ENCODE measurements around the gene LILRA6. TPM values are rescaled to one million over a fixed set of nuclear protein-coding genes. Genes with fewer than 3 reads are reported as not detected.

LILRA6 gene
- total and polyA plus RNA-seq, 2 of the 13 experiments (the other 11 are each of a cell fraction or from before 2014, with no cell fraction given): not detected

DNA sequence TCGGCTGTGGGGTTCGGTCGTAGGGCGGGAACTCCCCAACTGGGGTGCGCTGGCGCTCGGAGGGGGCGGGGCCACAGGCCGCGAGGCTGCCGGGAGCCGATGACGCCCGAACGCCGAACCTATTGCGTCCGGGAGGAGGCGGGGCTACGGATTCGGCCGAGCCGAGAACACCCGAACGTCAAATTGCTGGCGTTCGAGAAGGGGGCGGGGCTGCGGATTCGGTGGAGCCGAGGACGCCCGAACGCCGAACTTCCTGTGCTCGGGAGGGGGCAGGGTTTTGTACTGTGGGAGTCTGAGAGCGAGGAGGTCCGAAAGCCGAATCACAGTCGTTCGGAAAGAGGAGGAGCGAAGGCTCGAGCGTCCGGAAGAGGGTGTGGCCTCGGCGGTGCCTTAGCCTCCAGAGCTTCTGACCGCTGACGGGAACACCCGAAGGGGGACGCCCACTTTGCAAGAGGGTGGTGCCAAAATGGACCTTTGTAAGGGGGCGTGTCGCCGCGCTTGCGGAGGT is 52.0 kb downstream of the LILRA6 start (continued):
- TF ChIP-seq ZSCAN25 (CRISPR knock-in tag; IDR thresholded peaks at IDR 0.05) (no peak), ZNF124 (CRISPR knock-in tag; IDR thresholded peaks at IDR 0.05) (no peak), ZNF230 (CRISPR knock-in tag; IDR thresholded peaks at IDR 0.05) (no peak), CHD2 (IDR thresholded peaks at IDR 0.05; ENCODE audit: low read depth, low read length) (no peak), ZNF564 (CRISPR knock-in tag; IDR thresholded peaks at IDR 0.05) (peak; percentile 62; the same call in 1 of the 2 replicates), ZNF629 (CRISPR knock-in tag; conservative IDR thresholded peaks at IDR 0.05) (no peak), NKX3-1 (CRISPR knock-in tag; IDR thresholded peaks at IDR 0.05) (no peak), NFE2L1 (CRISPR knock-in tag; IDR thresholded peaks at IDR 0.05; ENCODE audit: borderline replicate concordance) (no peak)
- TF ChIP-seq, protein P1, sequence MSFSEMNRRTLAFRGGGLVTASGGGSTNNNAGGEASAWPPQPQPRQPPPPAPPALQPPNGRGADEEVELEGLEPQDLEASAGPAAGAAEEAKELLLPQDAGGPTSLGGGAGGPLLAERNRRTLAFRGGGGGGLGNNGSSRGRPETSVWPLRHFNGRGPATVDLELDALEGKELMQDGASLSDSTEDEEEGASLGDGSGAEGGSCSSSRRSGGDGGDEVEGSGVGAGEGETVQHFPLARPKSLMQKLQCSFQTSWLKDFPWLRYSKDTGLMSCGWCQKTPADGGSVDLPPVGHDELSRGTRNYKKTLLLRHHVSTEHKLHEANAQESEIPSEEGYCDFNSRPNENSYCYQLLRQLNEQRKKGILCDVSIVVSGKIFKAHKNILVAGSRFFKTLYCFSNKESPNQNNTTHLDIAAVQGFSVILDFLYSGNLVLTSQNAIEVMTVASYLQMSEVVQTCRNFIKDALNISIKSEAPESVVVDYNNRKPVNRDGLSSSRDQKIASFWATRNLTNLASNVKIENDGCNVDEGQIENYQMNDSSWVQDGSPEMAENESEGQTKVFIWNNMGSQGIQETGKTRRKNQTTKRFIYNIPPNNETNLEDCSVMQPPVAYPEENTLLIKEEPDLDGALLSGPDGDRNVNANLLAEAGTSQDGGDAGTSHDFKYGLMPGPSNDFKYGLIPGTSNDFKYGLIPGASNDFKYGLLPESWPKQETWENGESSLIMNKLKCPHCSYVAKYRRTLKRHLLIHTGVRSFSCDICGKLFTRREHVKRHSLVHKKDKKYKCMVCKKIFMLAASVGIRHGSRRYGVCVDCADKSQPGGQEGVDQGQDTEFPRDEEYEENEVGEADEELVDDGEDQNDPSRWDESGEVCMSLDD (CRISPR knock-in tag; IDR thresholded peaks at IDR 0.05; ENCODE audit: borderline replicate concordance): no peak; the same call in 1 of the 2 replicates
- TF ChIP-seq, protein P2, sequence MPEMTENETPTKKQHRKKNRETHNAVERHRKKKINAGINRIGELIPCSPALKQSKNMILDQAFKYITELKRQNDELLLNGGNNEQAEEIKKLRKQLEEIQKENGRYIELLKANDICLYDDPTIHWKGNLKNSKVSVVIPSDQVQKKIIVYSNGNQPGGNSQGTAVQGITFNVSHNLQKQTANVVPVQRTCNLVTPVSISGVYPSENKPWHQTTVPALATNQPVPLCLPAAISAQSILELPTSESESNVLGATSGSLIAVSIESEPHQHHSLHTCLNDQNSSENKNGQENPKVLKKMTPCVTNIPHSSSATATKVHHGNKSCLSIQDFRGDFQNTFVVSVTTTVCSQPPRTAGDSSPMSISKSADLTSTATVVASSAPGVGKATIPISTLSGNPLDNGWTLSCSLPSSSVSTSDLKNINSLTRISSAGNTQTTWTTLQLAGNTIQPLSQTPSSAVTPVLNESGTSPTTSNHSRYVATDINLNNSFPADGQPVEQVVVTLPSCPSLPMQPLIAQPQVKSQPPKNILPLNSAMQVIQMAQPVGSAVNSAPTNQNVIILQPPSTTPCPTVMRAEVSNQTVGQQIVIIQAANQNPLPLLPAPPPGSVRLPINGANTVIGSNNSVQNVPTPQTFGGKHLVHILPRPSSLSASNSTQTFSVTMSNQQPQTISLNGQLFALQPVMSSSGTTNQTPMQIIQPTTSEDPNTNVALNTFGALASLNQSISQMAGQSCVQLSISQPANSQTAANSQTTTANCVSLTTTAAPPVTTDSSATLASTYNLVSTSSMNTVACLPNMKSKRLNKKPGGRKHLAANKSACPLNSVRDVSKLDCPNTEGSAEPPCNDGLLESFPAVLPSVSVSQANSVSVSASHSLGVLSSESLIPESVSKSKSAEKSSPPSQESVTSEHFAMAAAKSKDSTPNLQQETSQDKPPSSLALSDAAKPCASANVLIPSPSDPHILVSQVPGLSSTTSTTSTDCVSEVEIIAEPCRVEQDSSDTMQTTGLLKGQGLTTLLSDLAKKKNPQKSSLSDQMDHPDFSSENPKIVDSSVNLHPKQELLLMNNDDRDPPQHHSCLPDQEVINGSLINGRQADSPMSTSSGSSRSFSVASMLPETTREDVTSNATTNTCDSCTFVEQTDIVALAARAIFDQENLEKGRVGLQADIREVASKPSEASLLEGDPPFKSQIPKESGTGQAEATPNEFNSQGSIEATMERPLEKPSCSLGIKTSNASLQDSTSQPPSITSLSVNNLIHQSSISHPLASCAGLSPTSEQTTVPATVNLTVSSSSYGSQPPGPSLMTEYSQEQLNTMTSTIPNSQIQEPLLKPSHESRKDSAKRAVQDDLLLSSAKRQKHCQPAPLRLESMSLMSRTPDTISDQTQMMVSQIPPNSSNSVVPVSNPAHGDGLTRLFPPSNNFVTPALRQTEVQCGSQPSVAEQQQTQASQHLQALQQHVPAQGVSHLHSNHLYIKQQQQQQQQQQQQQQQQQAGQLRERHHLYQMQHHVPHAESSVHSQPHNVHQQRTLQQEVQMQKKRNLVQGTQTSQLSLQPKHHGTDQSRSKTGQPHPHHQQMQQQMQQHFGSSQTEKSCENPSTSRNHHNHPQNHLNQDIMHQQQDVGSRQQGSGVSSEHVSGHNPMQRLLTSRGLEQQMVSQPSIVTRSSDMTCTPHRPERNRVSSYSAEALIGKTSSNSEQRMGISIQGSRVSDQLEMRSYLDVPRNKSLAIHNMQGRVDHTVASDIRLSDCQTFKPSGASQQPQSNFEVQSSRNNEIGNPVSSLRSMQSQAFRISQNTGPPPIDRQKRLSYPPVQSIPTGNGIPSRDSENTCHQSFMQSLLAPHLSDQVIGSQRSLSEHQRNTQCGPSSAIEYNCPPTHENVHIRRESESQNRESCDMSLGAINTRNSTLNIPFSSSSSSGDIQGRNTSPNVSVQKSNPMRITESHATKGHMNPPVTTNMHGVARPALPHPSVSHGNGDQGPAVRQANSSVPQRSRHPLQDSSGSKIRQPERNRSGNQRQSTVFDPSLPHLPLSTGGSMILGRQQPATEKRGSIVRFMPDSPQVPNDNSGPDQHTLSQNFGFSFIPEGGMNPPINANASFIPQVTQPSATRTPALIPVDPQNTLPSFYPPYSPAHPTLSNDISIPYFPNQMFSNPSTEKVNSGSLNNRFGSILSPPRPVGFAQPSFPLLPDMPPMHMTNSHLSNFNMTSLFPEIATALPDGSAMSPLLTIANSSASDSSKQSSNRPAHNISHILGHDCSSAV (CRISPR knock-in tag; IDR thresholded peaks at IDR 0.05; ENCODE audit: borderline replicate concordance): no peak
- TF ChIP-seq, protein P3, sequence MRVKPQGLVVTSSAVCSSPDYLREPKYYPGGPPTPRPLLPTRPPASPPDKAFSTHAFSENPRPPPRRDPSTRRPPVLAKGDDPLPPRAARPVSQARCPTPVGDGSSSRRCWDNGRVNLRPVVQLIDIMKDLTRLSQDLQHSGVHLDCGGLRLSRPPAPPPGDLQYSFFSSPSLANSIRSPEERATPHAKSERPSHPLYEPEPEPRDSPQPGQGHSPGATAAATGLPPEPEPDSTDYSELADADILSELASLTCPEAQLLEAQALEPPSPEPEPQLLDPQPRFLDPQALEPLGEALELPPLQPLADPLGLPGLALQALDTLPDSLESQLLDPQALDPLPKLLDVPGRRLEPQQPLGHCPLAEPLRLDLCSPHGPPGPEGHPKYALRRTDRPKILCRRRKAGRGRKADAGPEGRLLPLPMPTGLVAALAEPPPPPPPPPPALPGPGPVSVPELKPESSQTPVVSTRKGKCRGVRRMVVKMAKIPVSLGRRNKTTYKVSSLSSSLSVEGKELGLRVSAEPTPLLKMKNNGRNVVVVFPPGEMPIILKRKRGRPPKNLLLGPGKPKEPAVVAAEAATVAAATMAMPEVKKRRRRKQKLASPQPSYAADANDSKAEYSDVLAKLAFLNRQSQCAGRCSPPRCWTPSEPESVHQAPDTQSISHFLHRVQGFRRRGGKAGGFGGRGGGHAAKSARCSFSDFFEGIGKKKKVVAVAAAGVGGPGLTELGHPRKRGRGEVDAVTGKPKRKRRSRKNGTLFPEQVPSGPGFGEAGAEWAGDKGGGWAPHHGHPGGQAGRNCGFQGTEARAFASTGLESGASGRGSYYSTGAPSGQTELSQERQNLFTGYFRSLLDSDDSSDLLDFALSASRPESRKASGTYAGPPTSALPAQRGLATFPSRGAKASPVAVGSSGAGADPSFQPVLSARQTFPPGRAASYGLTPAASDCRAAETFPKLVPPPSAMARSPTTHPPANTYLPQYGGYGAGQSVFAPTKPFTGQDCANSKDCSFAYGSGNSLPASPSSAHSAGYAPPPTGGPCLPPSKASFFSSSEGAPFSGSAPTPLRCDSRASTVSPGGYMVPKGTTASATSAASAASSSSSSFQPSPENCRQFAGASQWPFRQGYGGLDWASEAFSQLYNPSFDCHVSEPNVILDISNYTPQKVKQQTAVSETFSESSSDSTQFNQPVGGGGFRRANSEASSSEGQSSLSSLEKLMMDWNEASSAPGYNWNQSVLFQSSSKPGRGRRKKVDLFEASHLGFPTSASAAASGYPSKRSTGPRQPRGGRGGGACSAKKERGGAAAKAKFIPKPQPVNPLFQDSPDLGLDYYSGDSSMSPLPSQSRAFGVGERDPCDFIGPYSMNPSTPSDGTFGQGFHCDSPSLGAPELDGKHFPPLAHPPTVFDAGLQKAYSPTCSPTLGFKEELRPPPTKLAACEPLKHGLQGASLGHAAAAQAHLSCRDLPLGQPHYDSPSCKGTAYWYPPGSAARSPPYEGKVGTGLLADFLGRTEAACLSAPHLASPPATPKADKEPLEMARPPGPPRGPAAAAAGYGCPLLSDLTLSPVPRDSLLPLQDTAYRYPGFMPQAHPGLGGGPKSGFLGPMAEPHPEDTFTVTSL (CRISPR knock-in tag; IDR thresholded peaks at IDR 0.05; ENCODE audit: borderline replicate concordance): no peak; the same call in 1 of the 2 replicates

Data from HepG2 (cell line).